ENCODE results near the gene TRIM7.

TRIM7 gene

DNA sequence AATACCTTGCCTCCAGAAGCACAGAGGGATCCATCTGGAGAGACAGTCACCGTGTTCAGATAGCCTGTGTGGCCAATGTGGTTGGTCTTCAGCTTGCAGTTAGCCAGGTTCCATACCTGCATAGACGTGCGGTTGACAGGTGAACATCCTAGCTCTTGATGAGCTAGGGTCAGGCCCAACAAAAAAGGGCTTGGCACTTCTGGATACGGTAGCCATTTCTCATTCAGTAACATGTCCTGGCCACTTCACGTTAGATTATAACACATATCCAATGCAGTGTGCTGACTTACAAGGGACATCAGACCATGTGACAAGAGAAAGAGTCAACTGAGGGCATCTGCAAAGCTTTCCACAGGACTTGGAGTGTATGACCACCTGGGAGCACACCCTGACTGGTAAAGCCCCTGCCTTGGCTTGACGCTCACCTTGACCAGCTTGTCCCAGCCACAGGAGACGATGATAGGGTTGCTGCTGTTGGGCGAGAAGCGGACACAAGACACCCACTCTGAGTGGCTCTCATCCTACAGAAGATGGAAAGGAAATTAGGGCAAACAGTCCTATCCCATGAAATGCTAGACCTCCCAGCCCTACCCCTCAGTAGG, 34.2 kb upstream of the TRIM7 start:
- 94% methylated on average over 9 of the region's 9 CpGs for WGBS, 2 experiments
- no peak overlapping the region for H3K4me3 ChIP-seq (ENCODE audit: insufficient read depth, low read depth, low read length)
- H3K27ac ChIP-seq (ENCODE audit: insufficient read depth, low read depth, low read length, poor library complexity, severe bottlenecking) = no peak overlapping the region
- H3K9me3 ChIP-seq (ENCODE audit: control insufficient read depth, low read length) = no peaks in the 10 kb centered on the region
- H3K36me3 ChIP-seq (ENCODE audit: control insufficient read depth, insufficient read depth, low read length) = peaks cover 61% of the 10 kb centered on the region
- H3K27me3 ChIP-seq (ENCODE audit: control insufficient read depth, insufficient read depth, low read length, poor library complexity, severe bottlenecking) = no peaks in the 10 kb centered on the region
- H3K4me1 ChIP-seq (ENCODE audit: control insufficient read depth, insufficient read depth, low read length) = peaks cover 6% of the 10 kb centered on the region

DNA sequence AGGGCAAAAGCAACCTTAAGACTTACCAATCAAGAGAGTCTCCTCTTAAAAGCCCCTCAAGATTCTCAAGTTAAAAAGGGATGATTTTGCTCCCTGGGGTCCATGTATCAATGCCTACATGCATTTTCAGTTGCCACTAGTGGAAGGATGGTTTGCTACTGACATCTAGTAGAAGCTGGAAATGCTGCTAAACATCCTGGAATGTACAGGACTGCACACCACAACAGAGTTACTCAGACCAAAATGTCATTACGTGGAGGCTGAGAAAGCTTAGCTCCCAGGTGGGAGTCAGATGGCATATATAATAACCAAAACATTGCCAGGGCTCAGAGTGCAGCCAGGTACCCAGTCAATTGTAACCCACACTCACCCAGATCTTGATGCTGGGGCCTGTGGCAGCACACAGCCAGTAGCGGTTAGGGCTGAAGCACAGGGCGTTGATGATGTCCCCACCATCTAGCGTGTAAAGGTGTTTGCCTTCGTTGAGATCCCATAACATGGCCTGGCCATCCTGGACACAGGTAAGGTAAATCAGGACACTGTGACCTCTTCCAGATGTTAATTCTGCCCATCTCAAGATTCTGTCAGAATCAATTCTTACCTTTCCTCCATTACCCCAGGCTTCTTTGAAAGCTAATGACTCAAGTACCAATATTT, 32.9 kb upstream of the TRIM7 start:
- H3K36me3 ChIP-seq (ENCODE audit: control insufficient read depth, insufficient read depth, low read length) = peaks cover 62% of the 10 kb centered on the region
- H3K4me1 ChIP-seq (ENCODE audit: control insufficient read depth, insufficient read depth, low read length) = peaks cover 6% of the 10 kb centered on the region
- WGBS, 2 experiments = 94 to 96% methylated on average over 5 of the region's 5 CpGs
- no peak overlapping the region for H3K27ac ChIP-seq (ENCODE audit: insufficient read depth, low read depth, low read length, poor library complexity, severe bottlenecking)
- no peak overlapping the region for H3K4me3 ChIP-seq (ENCODE audit: insufficient read depth, low read depth, low read length)
- no peaks in the 10 kb centered on the region for H3K9me3 ChIP-seq (ENCODE audit: control insufficient read depth, low read length)
- no peaks in the 10 kb centered on the region for H3K27me3 ChIP-seq (ENCODE audit: control insufficient read depth, insufficient read depth, low read length, poor library complexity, severe bottlenecking)

DNA sequence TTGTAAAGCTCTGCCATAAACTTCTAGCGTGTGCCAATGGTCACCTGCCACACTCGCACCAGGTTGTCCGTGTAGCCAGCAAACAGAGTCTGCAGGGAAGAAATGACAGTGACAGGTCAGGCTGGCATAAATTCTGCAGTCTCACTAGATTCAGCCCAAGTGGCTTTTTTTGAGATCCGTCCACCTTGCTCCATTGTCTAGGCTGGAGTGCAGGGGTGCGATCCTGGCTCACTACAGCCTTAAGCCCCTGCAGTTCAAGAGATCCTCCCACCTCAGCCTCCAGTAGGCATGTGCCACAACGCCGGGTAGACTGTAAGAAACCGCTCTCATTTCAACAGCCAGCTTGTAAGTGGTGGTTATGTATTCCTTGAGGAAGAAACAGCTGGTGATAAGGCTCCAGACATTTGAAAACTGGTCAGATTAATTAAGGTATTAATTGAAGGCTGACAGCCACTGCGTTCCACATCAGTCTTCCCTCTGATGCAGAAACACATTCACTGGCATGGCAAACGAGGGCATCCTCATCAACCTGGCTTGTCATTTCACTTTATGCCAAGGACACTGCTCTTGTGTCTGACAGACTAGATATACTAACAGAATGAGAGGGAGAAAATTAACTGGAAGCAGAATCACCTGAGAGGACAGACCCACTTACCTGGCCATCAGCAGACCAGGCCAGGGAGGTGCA, 32.1 kb upstream of the TRIM7 start:
- 96% methylated on average over 10 of the region's 10 CpGs for WGBS, 2 experiments
- peaks cover 6% of the 10 kb centered on the region for H3K4me1 ChIP-seq (ENCODE audit: control insufficient read depth, insufficient read depth, low read length)
- no peaks in the 10 kb centered on the region for H3K9me3 ChIP-seq (ENCODE audit: control insufficient read depth, low read length)
- H3K4me3 ChIP-seq (ENCODE audit: insufficient read depth, low read depth, low read length) = no peak overlapping the region
- H3K27ac ChIP-seq (ENCODE audit: insufficient read depth, low read depth, low read length, poor library complexity, severe bottlenecking) = no peak overlapping the region
- H3K36me3 ChIP-seq (ENCODE audit: control insufficient read depth, insufficient read depth, low read length) = peaks cover 63% of the 10 kb centered on the region
- no peaks in the 10 kb centered on the region for H3K27me3 ChIP-seq (ENCODE audit: control insufficient read depth, insufficient read depth, low read length, poor library complexity, severe bottlenecking)

DNA sequence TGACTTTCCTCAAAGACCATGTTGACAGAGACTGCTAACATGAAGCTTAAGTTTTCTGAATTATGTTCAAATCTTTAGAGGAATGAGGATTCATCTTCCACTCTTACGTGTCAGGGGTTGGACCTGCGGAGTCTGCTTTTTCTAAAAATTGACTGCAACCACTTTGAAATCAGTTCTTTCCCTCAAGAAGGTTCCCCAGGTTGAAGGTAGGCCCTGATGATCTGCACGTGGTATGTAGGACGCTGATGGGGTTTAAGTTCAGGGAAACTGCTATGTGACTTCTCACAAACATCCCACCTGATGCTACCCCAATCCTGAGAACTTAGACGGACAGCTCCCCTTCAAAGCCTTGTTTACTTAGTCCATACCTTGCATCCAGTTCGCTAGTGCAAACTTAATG, 31.5 kb upstream of the TRIM7 start:
- H3K36me3 ChIP-seq (ENCODE audit: control insufficient read depth, insufficient read depth, low read length) = peaks cover 61% of the 10 kb centered on the region
- no peaks in the 10 kb centered on the region for H3K4me1 ChIP-seq (ENCODE audit: control insufficient read depth, insufficient read depth, low read length)

DNA sequence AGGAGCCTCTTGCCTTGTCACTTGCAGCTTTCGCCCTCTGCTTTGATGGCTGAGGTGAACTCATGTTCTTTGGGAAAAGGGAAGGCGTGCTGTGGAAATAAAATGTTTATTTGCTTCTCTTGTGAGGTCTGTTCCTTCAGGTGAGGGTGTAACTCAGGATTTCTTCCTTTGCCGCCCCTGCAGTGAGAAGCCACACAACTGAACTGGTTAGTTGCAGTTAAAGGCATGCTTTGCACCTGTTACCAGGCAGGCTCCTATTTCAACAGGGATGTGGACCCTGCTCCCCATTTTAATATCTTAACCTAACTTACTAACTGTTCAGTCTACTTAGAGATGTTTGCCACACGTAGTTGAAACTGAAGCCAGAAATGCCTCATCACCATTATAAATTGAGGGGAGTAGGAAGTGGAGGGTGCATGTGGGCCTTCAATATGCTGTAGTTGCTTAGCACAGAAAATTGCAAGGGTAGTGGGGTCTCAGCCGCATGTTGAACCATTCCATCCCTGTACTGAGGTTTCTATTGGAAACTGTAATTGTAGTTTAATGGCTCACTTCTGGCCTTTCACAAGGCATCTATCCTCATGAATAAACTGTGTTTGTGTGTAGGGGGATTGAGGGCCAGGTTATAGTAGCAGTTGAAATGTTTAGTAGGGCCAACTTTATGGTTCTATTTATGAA, 30.8 kb upstream of the TRIM7 start:
- Histone ChIP-seq H3K9me3 (ENCODE audit: control insufficient read depth, low read length) (no peaks in the 10 kb centered on the region), H3K4me3 (ENCODE audit: insufficient read depth, low read depth, low read length) (no peak overlapping the region), H3K27ac (ENCODE audit: insufficient read depth, low read depth, low read length, poor library complexity, severe bottlenecking) (peak overlapping the region; percentile 36), H3K36me3 (ENCODE audit: control insufficient read depth, insufficient read depth, low read length) (peaks cover 59% of the 10 kb centered on the region), H3K27me3 (ENCODE audit: control insufficient read depth, insufficient read depth, low read length, poor library complexity, severe bottlenecking) (no peaks in the 10 kb centered on the region), H3K4me1 (ENCODE audit: control insufficient read depth, insufficient read depth, low read length) (no peaks in the 10 kb centered on the region)
- WGBS, 2 experiments = 92 to 94% methylated on average over 5 of the region's 5 CpGs

More for the DNA sequence above, 31.5 kb upstream of the TRIM7 start:
- H3K4me3 ChIP-seq (ENCODE audit: insufficient read depth, low read depth, low read length) = no peak overlapping the region
- no peaks in the 10 kb centered on the region for H3K9me3 ChIP-seq (ENCODE audit: control insufficient read depth, low read length)
- 93 to 97% methylated on average over 5 to 6 of the region's 6 CpGs for WGBS, 2 experiments
- H3K27me3 ChIP-seq (ENCODE audit: control insufficient read depth, insufficient read depth, low read length, poor library complexity, severe bottlenecking) = no peaks in the 10 kb centered on the region
- no peak overlapping the region for H3K27ac ChIP-seq (ENCODE audit: insufficient read depth, low read depth, low read length, poor library complexity, severe bottlenecking)

DNA sequence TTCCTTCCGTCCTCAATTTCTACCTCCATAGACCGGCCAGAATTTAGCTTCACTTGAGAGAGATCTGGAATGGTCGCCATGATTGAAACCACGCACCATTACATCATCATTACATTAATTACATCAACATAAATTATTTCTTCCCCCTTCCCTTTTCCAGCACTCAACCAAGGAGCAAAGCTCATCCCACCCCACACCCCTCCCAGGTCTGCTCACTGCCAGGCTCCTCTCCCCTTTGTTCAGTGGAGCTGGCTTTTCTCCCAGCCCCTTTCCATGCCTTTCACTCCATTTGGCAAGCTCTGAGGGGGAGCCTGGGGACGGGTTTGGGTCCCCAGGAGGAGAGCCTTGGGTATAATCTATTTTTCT, 30.3 kb upstream of the TRIM7 start:
- WGBS, 2 experiments = 91 to 93% methylated on average over 5 of the region's 5 CpGs
- H3K27ac ChIP-seq (ENCODE audit: insufficient read depth, low read depth, low read length, poor library complexity, severe bottlenecking) = peak overlapping the region; percentile 36
- H3K36me3 ChIP-seq (ENCODE audit: control insufficient read depth, insufficient read depth, low read length) = peaks cover 56% of the 10 kb centered on the region
- H3K4me3 ChIP-seq (ENCODE audit: insufficient read depth, low read depth, low read length) = no peak overlapping the region
- no peaks in the 10 kb centered on the region for H3K27me3 ChIP-seq (ENCODE audit: control insufficient read depth, insufficient read depth, low read length, poor library complexity, severe bottlenecking)
- no peaks in the 10 kb centered on the region for H3K9me3 ChIP-seq (ENCODE audit: control insufficient read depth, low read length)
- no peaks in the 10 kb centered on the region for H3K4me1 ChIP-seq (ENCODE audit: control insufficient read depth, insufficient read depth, low read length)

DNA sequence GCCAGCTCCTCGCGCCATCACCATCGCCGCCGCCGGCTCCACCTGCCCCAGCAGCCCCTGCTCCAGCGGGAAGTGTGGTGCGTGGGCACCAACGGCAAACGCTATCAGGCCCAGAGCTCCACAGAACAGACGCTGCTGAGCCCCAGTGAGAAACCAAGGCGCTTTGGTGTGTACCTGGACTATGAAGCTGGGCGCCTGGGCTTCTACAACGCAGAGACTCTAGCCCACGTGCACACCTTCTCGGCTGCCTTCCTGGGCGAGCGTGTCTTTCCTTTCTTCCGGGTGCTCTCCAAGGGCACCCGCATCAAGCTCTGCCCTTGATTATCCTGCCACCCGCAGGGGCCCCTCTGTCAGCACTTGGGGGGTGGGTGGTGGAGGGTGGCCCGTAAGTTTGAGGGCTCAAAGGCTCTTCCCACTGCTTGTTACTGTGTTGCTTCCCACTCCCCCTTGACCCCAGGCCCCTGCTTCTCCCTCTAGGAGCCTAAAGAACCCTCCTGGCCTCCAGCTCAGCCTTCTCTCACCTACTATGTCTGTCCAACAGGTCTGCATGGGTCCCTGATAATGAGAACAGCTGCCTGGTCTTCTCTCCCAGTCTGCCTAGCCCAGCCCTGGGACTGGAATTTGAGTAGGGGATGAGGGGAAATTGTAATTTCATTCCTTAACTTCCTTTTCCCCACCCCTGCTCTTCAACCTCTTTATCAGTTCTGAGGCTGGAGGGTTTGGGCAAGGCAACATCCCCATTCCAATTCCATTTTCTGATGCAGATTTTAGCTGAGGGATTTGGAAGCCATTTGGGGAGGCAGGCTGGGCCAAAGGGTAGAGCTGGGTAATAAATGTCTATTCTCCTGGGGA, 29.7 kb upstream of the TRIM7 start:
- 91 to 93% methylated on average over 22 of the region's 22 CpGs for WGBS, 2 experiments
- H3K27ac ChIP-seq (ENCODE audit: insufficient read depth, low read depth, low read length, poor library complexity, severe bottlenecking) = peak overlapping the region; percentile 3
- H3K4me1 ChIP-seq (ENCODE audit: control insufficient read depth, insufficient read depth, low read length) = no peaks in the 10 kb centered on the region
- no peaks in the 10 kb centered on the region for H3K9me3 ChIP-seq (ENCODE audit: control insufficient read depth, low read length)
- H3K36me3 ChIP-seq (ENCODE audit: control insufficient read depth, insufficient read depth, low read length) = peaks cover 57% of the 10 kb centered on the region
- H3K4me3 ChIP-seq (ENCODE audit: insufficient read depth, low read depth, low read length) = no peak overlapping the region
- no peaks in the 10 kb centered on the region for H3K27me3 ChIP-seq (ENCODE audit: control insufficient read depth, insufficient read depth, low read length, poor library complexity, severe bottlenecking)

DNA sequence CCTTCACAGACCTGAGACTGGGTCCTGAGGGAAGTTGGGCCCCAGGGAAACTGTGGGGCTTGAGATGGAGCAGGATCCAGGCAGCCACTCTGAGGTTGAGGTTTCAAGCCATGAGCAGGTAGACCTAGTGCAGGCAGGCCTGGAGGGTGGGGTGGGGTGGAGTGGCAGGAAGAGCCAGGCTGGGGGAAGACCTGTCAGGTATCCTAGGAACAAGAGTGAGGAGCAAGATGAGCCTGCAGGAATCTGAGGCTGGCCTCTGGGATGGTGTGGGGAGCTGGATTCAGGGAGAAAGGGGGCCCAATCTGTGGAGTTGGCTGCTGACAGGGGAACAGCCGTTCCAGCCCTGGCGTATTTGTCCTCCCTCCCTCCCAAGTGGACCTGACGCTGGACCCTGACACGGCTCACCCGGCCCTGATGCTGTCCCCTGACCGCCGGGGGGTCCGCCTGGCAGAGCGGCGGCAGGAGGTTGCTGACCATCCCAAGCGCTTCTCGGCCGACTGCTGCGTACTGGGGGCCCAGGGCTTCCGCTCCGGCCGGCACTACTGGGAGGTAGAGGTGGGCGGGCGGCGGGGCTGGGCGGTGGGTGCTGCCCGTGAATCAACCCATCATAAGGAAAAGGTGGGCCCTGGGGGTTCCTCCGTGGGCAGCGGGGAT, 28.9 kb upstream of the TRIM7 start:
- Histone ChIP-seq H3K36me3 (ENCODE audit: control insufficient read depth, insufficient read depth, low read length) (peaks cover 51% of the 10 kb centered on the region), H3K4me1 (ENCODE audit: control insufficient read depth, insufficient read depth, low read length) (no peaks in the 10 kb centered on the region), H3K27me3 (ENCODE audit: control insufficient read depth, insufficient read depth, low read length, poor library complexity, severe bottlenecking) (no peaks in the 10 kb centered on the region), H3K4me3 (ENCODE audit: insufficient read depth, low read depth, low read length) (no peak overlapping the region), H3K9me3 (ENCODE audit: control insufficient read depth, low read length) (no peaks in the 10 kb centered on the region), H3K27ac (ENCODE audit: insufficient read depth, low read depth, low read length, poor library complexity, severe bottlenecking) (no peak overlapping the region)
- WGBS, 2 experiments = 93% methylated on average over 24 of the region's 24 CpGs

DNA sequence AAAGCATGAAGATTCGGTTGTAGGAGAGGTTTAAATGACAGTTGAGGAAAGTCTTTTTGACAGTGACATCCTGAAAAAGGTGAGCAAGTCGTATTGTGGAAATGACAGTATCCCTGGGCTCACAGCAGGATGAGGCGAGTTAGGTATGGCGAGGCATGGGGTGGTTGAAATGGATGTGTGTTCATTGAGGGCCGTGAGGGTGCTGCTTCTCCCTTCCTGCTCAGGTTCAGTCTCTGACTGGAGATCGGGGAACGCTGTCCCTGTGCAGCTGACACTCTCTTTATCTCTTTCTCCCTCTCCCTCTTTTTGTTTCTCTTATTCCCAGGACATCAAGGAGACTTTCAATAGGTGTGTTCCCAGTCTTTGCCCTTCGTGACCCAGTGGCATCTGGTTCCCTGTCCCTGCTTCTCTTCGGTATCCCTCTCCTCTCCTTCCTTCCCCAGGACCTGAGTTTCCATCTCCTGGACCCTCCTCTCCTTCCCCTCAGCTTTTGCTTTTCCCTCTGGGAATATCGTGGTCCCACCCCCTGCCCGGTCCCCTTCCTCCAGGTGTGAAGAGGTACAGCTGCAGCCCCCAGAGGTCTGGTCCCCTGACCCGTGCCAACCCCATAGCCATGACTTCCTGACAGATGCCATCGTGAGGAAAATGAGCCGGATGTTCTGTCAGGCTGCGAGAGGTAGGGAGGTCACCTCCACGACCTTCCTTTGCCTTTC, 28.2 kb upstream of the TRIM7 start:
- Histone ChIP-seq H3K27ac (ENCODE audit: insufficient read depth, low read depth, low read length, poor library complexity, severe bottlenecking) (no peak overlapping the region), H3K9me3 (ENCODE audit: control insufficient read depth, low read length) (no peaks in the 10 kb centered on the region), H3K4me1 (ENCODE audit: control insufficient read depth, insufficient read depth, low read length) (no peaks in the 10 kb centered on the region), H3K4me3 (ENCODE audit: insufficient read depth, low read depth, low read length) (no peak overlapping the region), H3K27me3 (ENCODE audit: control insufficient read depth, insufficient read depth, low read length, poor library complexity, severe bottlenecking) (no peaks in the 10 kb centered on the region), H3K36me3 (ENCODE audit: control insufficient read depth, insufficient read depth, low read length) (peaks cover 44% of the 10 kb centered on the region)
- WGBS, 2 experiments = 93% methylated on average over 16 of the region's 16 CpGs
